GM20000 (cell line): ENCODE data around the gene PRCD.
"Not testable (repeated sequence)": the region's sequence is repeated elsewhere in the genome, so short reads cannot be mapped to it uniquely, and the experiment has no call there.

Experiments
- DNase-seq: peaks from one replicate; pipeline ENCODE4 v3.0.0; 2012; ENCODE audit warnings: low spot score
- CTCF ChIP-seq: IDR thresholded peaks from 2 replicates; pipeline ENCODE4 v1.5.1; 2012; ENCODE audit warnings: mild to moderate bottlenecking, control low read depth; ENCODE audit errors: extremely low read depth, missing control alignments

PRCD gene

GRCh38 chr17:76532072-76532651 is 7.7 kb upstream of the PRCD start:
- TF ChIP-seq CTCF = no peak
- DNase-seq = no peak

GRCh38 chr17:76533640-76534359 is 6.0 kb upstream of the PRCD start:
- not testable (repeated sequence) for DNase-seq

- no peak for TF ChIP-seq CTCF
- DNase-seq = no peak
These were observed 4.8 kb upstream of the PRCD start for GRCh38 chr17:76534831-76535732.

- no peak for TF ChIP-seq CTCF
These were observed 3.9 kb upstream of the PRCD start for GRCh38 chr17:76535788-76536510.

GRCh38 chr17:76536511-76537287 is 3.1 kb upstream of the PRCD start:
- DNase-seq = no peak
- TF ChIP-seq CTCF = no peak

More at GRCh38 chr17:76535788-76536510, 3.9 kb upstream of the PRCD start:
- DNase-seq = no peak

- TF ChIP-seq CTCF = no peak
- DNase-seq = no peak
These were observed 2.6 kb upstream of the PRCD start for GRCh38 chr17:76537288-76537577.
